Chondrocyte (in vitro differentiated cells): ENCODE results near the gene EPHB6. TPM values are rescaled to one million over a fixed set of nuclear protein-coding genes. Genes with fewer than 3 reads are reported as not detected.

ENCODE experiments used
- DNase-seq: peaks from one replicate; pipeline ENCODE4 v3.0.0; 2021; ENCODE audit warnings: mixed read lengths, low spot score
- H3K27ac Mint-ChIP-seq: one replicate; pipeline ENCODE4 v1.8.0; 2021; ENCODE audit warnings: mild to moderate bottlenecking, moderate library complexity, mixed read lengths; ENCODE audit not compliant: unreplicated experiment
- H3K27me3 Mint-ChIP-seq: 2 replicates; pipeline ENCODE4 v1.8.0; 2021; ENCODE audit warnings: low read depth, mixed read lengths
- H3K36me3 Mint-ChIP-seq: 2 replicates; pipeline ENCODE4 v1.8.0; 2021; ENCODE audit warnings: low read depth, mixed read lengths
- H3K4me1 Mint-ChIP-seq: 2 replicates; pipeline ENCODE4 v1.8.0; 2021; ENCODE audit warnings: low read depth, mild to moderate bottlenecking, mixed read lengths
- H3K4me3 Mint-ChIP-seq: one replicate; pipeline ENCODE4 v1.8.0; 2021; ENCODE audit warnings: mild to moderate bottlenecking, moderate library complexity, mixed read lengths; ENCODE audit not compliant: unreplicated experiment
- H3K9me3 Mint-ChIP-seq: 2 replicates; pipeline ENCODE4 v1.8.0; 2021; ENCODE audit warnings: low read depth, mixed read lengths
- CTCF ChIP-seq: fragments of 200-600 bp; sonication (generic); IDR thresholded peaks from 2 replicates; pipeline ENCODE4 v1.5.0; 2021; ENCODE audit warnings: antibody characterized with exemption, mild to moderate bottlenecking, moderate library complexity
- total RNA-seq: library from RNA; stranded (reverse); gene quantifications from 3 replicates; pipeline ENCODE4 v1.2.1, GENCODE V29; 2021

The EPHB6 gene
- total RNA-seq, 1 donor from 2014 or later, result 0.22 TPM

DNA sequence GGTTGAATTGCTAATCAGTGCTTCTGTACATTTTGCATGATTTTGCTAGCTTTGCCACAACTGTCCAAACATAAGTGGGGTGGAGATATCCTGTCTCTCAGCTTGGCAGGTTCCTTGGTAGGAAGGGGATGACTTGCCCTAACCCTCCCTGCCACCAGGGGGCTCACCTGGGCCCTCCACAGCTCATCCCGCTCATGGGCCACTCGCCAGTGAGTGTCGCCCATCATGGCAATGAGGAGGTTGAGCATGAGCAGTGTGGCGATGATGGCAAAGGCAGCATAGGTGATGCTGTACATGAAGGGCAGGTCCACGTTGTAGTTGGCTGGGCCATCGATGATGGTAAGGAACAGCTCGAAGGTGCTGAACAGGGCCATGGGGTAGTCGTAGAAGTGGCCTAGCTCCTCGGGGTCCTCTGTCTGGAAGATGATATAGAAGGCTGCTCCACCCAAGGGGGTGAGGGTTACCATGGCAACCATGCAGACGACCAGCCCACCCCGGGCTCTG lies 18.5 kb downstream of the EPHB6 start:
- H3K36me3 Mint-ChIP-seq, result no peaks in the 10 kb centered on the region
- H3K9me3 Mint-ChIP-seq, result no peaks in the 10 kb centered on the region
- DNase-seq, result no peak
- H3K4me3 Mint-ChIP-seq, result no peak overlapping the region
- peaks cover 3% of the 10 kb centered on the region for H3K27me3 Mint-ChIP-seq
- H3K27ac Mint-ChIP-seq, result no peak overlapping the region
- H3K4me1 Mint-ChIP-seq, result no peaks in the 10 kb centered on the region
- peak; percentile 36 for TF ChIP-seq CTCF

DNA sequence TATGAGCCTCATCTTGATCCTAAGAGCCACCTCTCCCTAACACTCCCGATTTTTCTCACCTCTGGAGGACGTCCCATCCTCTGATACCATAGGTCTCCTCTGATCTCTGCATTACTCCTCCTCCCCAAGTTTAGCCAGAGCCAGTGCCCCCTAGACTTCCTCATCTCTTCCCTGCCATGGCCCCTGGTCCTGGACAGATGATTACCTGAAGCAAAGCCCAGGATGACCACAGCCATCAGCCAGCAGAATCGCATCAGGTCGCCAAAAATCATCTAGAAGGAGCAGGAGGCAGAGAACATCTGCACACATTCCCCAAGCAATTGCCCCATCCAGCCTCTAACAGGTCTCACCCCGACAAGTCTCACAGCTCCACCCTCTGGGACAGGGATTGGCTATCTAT lies 19.0 kb downstream of the EPHB6 start:
- Mint-ChIP-seq H3K27ac (no peak overlapping the region), H3K27me3 (peaks cover 3% of the 10 kb centered on the region), H3K4me1 (no peaks in the 10 kb centered on the region), H3K4me3 (no peak overlapping the region), H3K9me3 (no peaks in the 10 kb centered on the region), H3K36me3 (no peaks in the 10 kb centered on the region)
- no peak for DNase-seq
- no peak for TF ChIP-seq CTCF

GRCh38 chr7:142874409-142874808 lies 19.5 kb downstream of the EPHB6 start:
- H3K27ac Mint-ChIP-seq, result no peak overlapping the region
- no peaks in the 10 kb centered on the region for H3K4me1 Mint-ChIP-seq
- no peaks in the 10 kb centered on the region for H3K9me3 Mint-ChIP-seq
- no peak for TF ChIP-seq CTCF
- no peak for DNase-seq
- no peaks in the 10 kb centered on the region for H3K36me3 Mint-ChIP-seq
- peaks cover 5% of the 10 kb centered on the region for H3K27me3 Mint-ChIP-seq
- no peak overlapping the region for H3K4me3 Mint-ChIP-seq

DNA sequence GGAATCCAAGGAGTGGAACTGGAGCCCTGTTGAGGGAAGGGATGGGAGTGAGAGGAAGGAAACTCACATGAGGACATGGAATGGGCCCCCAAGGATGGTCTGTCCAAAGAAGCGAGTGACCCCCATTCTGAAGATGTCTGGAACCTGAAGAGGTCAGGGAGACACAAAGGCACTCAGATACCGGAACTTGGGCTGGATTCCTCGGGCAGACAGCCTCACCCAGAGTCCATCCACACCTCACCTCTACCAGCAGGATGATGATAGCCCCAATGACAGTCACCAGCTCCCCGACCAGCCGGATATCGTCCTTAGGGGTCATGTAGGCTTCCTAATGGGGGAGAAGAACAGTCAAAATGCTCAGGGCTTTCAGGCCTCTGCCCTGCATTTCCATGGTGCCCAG lies 20.0 kb downstream of the EPHB6 start:
- TF ChIP-seq CTCF, result no peak
- Mint-ChIP-seq H3K4me3 (no peak overlapping the region), H3K9me3 (no peaks in the 10 kb centered on the region), H3K27ac (no peak overlapping the region), H3K4me1 (no peaks in the 10 kb centered on the region), H3K27me3 (peaks cover 9% of the 10 kb centered on the region), H3K36me3 (no peaks in the 10 kb centered on the region)
- no peak for DNase-seq

- Mint-ChIP-seq H3K4me3 (no peak overlapping the region), H3K27ac (no peak overlapping the region), H3K9me3 (no peaks in the 10 kb centered on the region), H3K27me3 (peaks cover 16% of the 10 kb centered on the region), H3K4me1 (no peaks in the 10 kb centered on the region), H3K36me3 (no peaks in the 10 kb centered on the region)
- TF ChIP-seq CTCF, result no peak
- DNase-seq, result no peak
Observed at GRCh38 chr7:142875456-142875855, 20.6 kb downstream of the EPHB6 start.
